H9 (cell line): ENCODE results near the gene MDFIC2. TPM values are rescaled to one million over a fixed set of nuclear protein-coding genes. Genes with fewer than 3 reads are reported as not detected.

Experiments
- DNase-seq: peaks from one replicate; pipeline ENCODE4 v3.0.0-alpha.2; 2017
- H2AFZ ChIP-seq: one replicate; pipeline ENCODE4 v1.6.1; 2013; ENCODE audit warnings: mild to moderate bottlenecking, low read length, control low read depth, moderate library complexity
- H2AK5ac ChIP-seq: 2 replicates; pipeline ENCODE4 v1.6.1; 2013; ENCODE audit warnings: low read length, control low read depth, mixed read lengths; ENCODE audit not compliant: insufficient read length
- H2BK120ac ChIP-seq: one replicate; pipeline ENCODE4 v1.6.1; 2013; ENCODE audit warnings: low read depth, mild to moderate bottlenecking, low read length, control low read depth, inconsistent platforms; ENCODE audit not compliant: poor library complexity, severe bottlenecking
- H2BK12ac ChIP-seq: 2 replicates; pipeline ENCODE4 v1.6.1; 2013; ENCODE audit warnings: low read length, control low read depth, mixed read lengths, low read depth; ENCODE audit not compliant: insufficient read length
- H2BK15ac ChIP-seq: 2 replicates; pipeline ENCODE4 v1.6.1; 2013; ENCODE audit warnings: low read depth, low read length, control low read depth
- H2BK20ac ChIP-seq: one replicate; pipeline ENCODE4 v1.6.1; 2013; ENCODE audit warnings: low read depth, mild to moderate bottlenecking, low read length, control low read depth, inconsistent platforms; ENCODE audit not compliant: poor library complexity, severe bottlenecking
- H2BK5ac ChIP-seq: 2 replicates; pipeline ENCODE4 v1.6.1; 2013; ENCODE audit warnings: low read length, control low read depth, mixed read lengths; ENCODE audit not compliant: insufficient read length
- H3K14ac ChIP-seq: 2 replicates; pipeline ENCODE4 v1.6.1; 2013; ENCODE audit warnings: low read length, control low read depth; ENCODE audit not compliant: insufficient read depth
- H3K18ac ChIP-seq: 2 replicates; pipeline ENCODE4 v1.6.1; 2013; ENCODE audit warnings: low read depth, mild to moderate bottlenecking, mixed read lengths, low read length, control low read depth; ENCODE audit not compliant: insufficient read length
- H3K23ac ChIP-seq: 2 replicates; pipeline ENCODE4 v1.6.1; 2013; ENCODE audit warnings: low read length, control low read depth, mixed read lengths, low read depth; ENCODE audit not compliant: insufficient read length
- H3K23me2 ChIP-seq: 2 replicates; pipeline ENCODE4 v1.6.1; 2013; ENCODE audit warnings: low read depth, mild to moderate bottlenecking, mixed read lengths, low read length, control low read depth; ENCODE audit not compliant: insufficient read length, poor library complexity, severe bottlenecking
- H3K27ac ChIP-seq: 2 replicates; pipeline ENCODE4 v1.5.1; 2013; ENCODE audit warnings: low read length, control low read depth, mixed read lengths, low read depth; ENCODE audit not compliant: insufficient read length
- H3K27me3 ChIP-seq: 2 replicates; pipeline ENCODE4 v1.6.1; 2013; ENCODE audit warnings: low read length, control low read depth, inconsistent platforms; ENCODE audit not compliant: insufficient read depth
- H3K4ac ChIP-seq: 2 replicates; pipeline ENCODE4 v1.6.1; 2013; ENCODE audit warnings: low read depth, mild to moderate bottlenecking, control low read depth, inconsistent platforms, low read length, moderate library complexity
- H3K4me1 ChIP-seq: 2 replicates; pipeline ENCODE4 v1.6.1; 2013; ENCODE audit warnings: low read length, control low read depth, inconsistent platforms; ENCODE audit not compliant: insufficient read depth
- H3K4me2 ChIP-seq: 2 replicates; pipeline ENCODE4 v1.6.1; 2013; ENCODE audit warnings: low read length, control low read depth, mixed read lengths; ENCODE audit not compliant: insufficient read length, insufficient read depth
- H3K56ac ChIP-seq: 2 replicates; pipeline ENCODE4 v1.6.1; 2013; ENCODE audit warnings: low read depth, mild to moderate bottlenecking, mixed read lengths, low read length, control low read depth; ENCODE audit not compliant: insufficient read length
- H3K79me1 ChIP-seq: 2 replicates; pipeline ENCODE4 v1.6.1; 2013; ENCODE audit warnings: low read depth, mild to moderate bottlenecking, moderate library complexity, low read length, control low read depth, inconsistent platforms; ENCODE audit not compliant: insufficient read depth, poor library complexity, severe bottlenecking
- H3K79me2 ChIP-seq: 2 replicates; pipeline ENCODE4 v1.6.1; 2013; ENCODE audit warnings: low read length, control low read depth, inconsistent platforms; ENCODE audit not compliant: insufficient read depth
- H3K9ac ChIP-seq: 2 replicates; pipeline ENCODE4 v1.6.1; 2013; ENCODE audit warnings: low read length, control low read depth, mixed read lengths; ENCODE audit not compliant: insufficient read length; ENCODE audit errors: extremely low read depth
- H3K9me3 ChIP-seq: one replicate; pipeline ENCODE4 v1.6.1; 2013; ENCODE audit warnings: low read depth, low read length, inconsistent platforms; ENCODE audit not compliant: control insufficient read depth
- H3T11ph ChIP-seq: one replicate; pipeline ENCODE4 v1.6.1; 2013; ENCODE audit warnings: mild to moderate bottlenecking, low read length, control low read depth, inconsistent platforms
- H4K20me1 ChIP-seq: one replicate; pipeline ENCODE4 v1.6.1; 2013; ENCODE audit not compliant: control insufficient read depth, insufficient read length, insufficient read depth
- H4K5ac ChIP-seq: 2 replicates; pipeline ENCODE4 v1.6.1; 2013; ENCODE audit warnings: low read depth, mild to moderate bottlenecking, mixed read lengths, low read length, control low read depth; ENCODE audit not compliant: insufficient read length
- H4K8ac ChIP-seq: replicated peaks from 2 replicates; pipeline ENCODE4 v1.6.1; 2013; ENCODE audit warnings: low read length, control low read depth, mixed read lengths, low read depth; ENCODE audit not compliant: insufficient read length
- H4K91ac ChIP-seq: 2 replicates; pipeline ENCODE4 v1.6.1; 2013; ENCODE audit warnings: low read depth, mild to moderate bottlenecking, moderate library complexity, mixed read lengths, low read length, control low read depth; ENCODE audit not compliant: insufficient read length
- H3K27ac Mint-ChIP-seq, 3 experiments: 2 replicates in 2 of 3; 3 replicates in 1 of 3; pipeline ENCODE4 v1.8.0; 2020 to 2021; ENCODE audit warnings: mixed read lengths in 3 of 3, mild to moderate bottlenecking in 1 of 3, moderate library complexity in 1 of 3
- H3K27me3 Mint-ChIP-seq: 2 replicates; pipeline ENCODE4 v1.8.0; 2021; ENCODE audit warnings: low read depth, mild to moderate bottlenecking, moderate library complexity, mixed read lengths
- H3K36me3 Mint-ChIP-seq, 3 experiments: 2 replicates in 2 of 3; 3 replicates in 1 of 3; pipeline ENCODE4 v1.8.0; 2020 to 2021; ENCODE audit warnings: low read depth in 3 of 3, mixed read lengths in 3 of 3; ENCODE audit not compliant: insufficient read depth in 1 of 3
- H3K4me1 Mint-ChIP-seq, 2 experiments: 2 replicates each; pipeline ENCODE4 v1.8.0; 2020; ENCODE audit warnings: mixed read lengths in 2 of 2
- H3K4me3 Mint-ChIP-seq, 2 experiments: 2 replicates in 1 of 2; 3 replicates in 1 of 2; pipeline ENCODE4 v1.8.0; 2020 to 2021; ENCODE audit warnings: mild to moderate bottlenecking in 2 of 2, mixed read lengths in 2 of 2, moderate library complexity in 1 of 2
- H3K9me3 Mint-ChIP-seq, 2 experiments: 2 replicates in 1 of 2; 3 replicates in 1 of 2; pipeline ENCODE4 v1.8.0; 2020; ENCODE audit warnings: mild to moderate bottlenecking in 2 of 2, mixed read lengths in 2 of 2, moderate library complexity in 1 of 2
- total RNA-seq: library from RNA; stranded (reverse); gene quantifications from 2 replicates; pipeline ENCODE4 v1.2.1, GENCODE V29; 2021
- TF ChIP-seq, protein P1 (sequence below): fragments of 200-600 bp; sonication (generic); conservative IDR thresholded peaks from 3 replicates; pipeline ENCODE4 v1.8.0; 2021; ENCODE audit warnings: antibody characterized with exemption, mild to moderate bottlenecking

The MDFIC2 gene
- total RNA-seq, 1 experiment from 2014 or later, result not detected

DNA sequence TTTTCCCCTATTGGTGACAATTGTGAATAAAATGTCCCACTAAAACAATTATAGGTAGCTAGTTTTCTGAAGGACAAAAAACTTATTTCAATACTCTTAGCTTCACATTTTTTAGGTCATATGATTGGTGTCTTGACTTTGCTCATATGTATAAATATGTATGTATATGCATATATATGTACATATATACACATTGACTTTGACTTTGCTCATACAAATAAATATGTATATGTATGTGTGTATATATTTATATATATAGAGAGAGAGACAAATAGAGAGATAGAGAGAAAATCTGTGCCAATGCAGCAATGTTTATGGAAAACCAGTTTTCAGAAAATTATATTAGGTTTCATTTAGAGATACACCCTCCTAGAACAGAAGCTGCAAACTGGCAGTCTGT is 5.7 kb downstream of the MDFIC2 start:
- Histone ChIP-seq H2AFZ (no peak overlapping the region), H3T11ph (no peak overlapping the region), H3K4me2 (no peak overlapping the region), H3K9me3 (no peaks in the 10 kb centered on the region), H4K20me1 (no peaks in the 10 kb centered on the region), H4K8ac (no peak overlapping the region), H3K79me1 (no peaks in the 10 kb centered on the region), H2BK15ac (no peak overlapping the region), H3K27me3 (no peaks in the 10 kb centered on the region), H3K23me2 (no peaks in the 10 kb centered on the region), H3K56ac (no peak overlapping the region), H3K27ac (no peak overlapping the region), H3K4ac (no peak overlapping the region), H3K79me2 (no peaks in the 10 kb centered on the region), H2BK12ac (no peak overlapping the region), H3K23ac (no peak overlapping the region), H3K4me1 (no peaks in the 10 kb centered on the region), H3K9ac (no peak overlapping the region), H3K14ac (no peak overlapping the region), H2BK120ac (no peak overlapping the region), H2AK5ac (no peak overlapping the region), H2BK5ac (no peak overlapping the region), H2BK20ac (no peak overlapping the region), H4K5ac (no peak overlapping the region), H3K18ac (no peak overlapping the region), H4K91ac (no peak overlapping the region)
- no peaks in the 10 kb centered on the region for H3K27me3 Mint-ChIP-seq
- H3K27ac Mint-ChIP-seq, result no peak overlapping the region
- TF ChIP-seq, protein P1, sequence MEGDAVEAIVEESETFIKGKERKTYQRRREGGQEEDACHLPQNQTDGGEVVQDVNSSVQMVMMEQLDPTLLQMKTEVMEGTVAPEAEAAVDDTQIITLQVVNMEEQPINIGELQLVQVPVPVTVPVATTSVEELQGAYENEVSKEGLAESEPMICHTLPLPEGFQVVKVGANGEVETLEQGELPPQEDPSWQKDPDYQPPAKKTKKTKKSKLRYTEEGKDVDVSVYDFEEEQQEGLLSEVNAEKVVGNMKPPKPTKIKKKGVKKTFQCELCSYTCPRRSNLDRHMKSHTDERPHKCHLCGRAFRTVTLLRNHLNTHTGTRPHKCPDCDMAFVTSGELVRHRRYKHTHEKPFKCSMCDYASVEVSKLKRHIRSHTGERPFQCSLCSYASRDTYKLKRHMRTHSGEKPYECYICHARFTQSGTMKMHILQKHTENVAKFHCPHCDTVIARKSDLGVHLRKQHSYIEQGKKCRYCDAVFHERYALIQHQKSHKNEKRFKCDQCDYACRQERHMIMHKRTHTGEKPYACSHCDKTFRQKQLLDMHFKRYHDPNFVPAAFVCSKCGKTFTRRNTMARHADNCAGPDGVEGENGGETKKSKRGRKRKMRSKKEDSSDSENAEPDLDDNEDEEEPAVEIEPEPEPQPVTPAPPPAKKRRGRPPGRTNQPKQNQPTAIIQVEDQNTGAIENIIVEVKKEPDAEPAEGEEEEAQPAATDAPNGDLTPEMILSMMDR, result no peak
- no peaks in the 10 kb centered on the region for H3K36me3 Mint-ChIP-seq
- H3K4me1 Mint-ChIP-seq, result peaks cover 6% of the 10 kb centered on the region in 2 experiments; a peak in 2 of 4 replicates
- no peaks in the 10 kb centered on the region for H3K9me3 Mint-ChIP-seq
- no peak overlapping the region for H3K4me3 Mint-ChIP-seq
- DNase-seq, result no peak
